GM19468 (cell line): Measurements from ENCODE around the gene TRMT11.

Source experiments
- ATAC-seq: cut with Tn5 transposase; IDR thresholded peaks from one replicate; pipeline ENCODE4 v1.9.1; 2021; ENCODE audit warnings: mild to moderate bottlenecking, moderate library complexity, moderate number of reproducible peaks; ENCODE audit not compliant: unreplicated experiment; ENCODE audit errors: extremely low read depth

TRMT11 gene

GRCh38 chr6:126067073-126067472 lies 80.7 kb downstream of the TRMT11 start:
- ATAC-seq = no peak

GRCh38 chr6:126069449-126069848 lies 83.1 kb downstream of the TRMT11 start:
- ATAC-seq = no peak

GRCh38 chr6:126071000-126071647 lies 84.8 kb downstream of the TRMT11 start:
- ATAC-seq = no peak

- ATAC-seq = no peak
These were observed 85.8 kb downstream of the TRMT11 start for GRCh38 chr6:126072172-126072571.

- no peak for ATAC-seq
These were observed 86.5 kb downstream of the TRMT11 start for GRCh38 chr6:126072834-126073233.

- no peak for ATAC-seq
These were observed 89.2 kb downstream of the TRMT11 start for GRCh38 chr6:126075335-126076071.

- ATAC-seq = no peak
These were observed 90.8 kb downstream of the TRMT11 start for GRCh38 chr6:126076992-126077664.

GRCh38 chr6:126077810-126078776 lies 91.8 kb downstream of the TRMT11 start:
- ATAC-seq = no peak

- ATAC-seq = no peak
These were observed 97.5 kb downstream of the TRMT11 start for GRCh38 chr6:126083875-126084274.

- no peak for ATAC-seq
These were observed 100.2 kb downstream of the TRMT11 start for GRCh38 chr6:126086560-126086959.
